SK-N-DZ (cell line): ENCODE measurements around the gene BAIAP2L2.

Experiments
- DNase-seq: peaks from one replicate; pipeline ENCODE4 v3.0.0-alpha.2; 2015; ENCODE audit warnings: low spot score

Gene BAIAP2L2

DNA sequence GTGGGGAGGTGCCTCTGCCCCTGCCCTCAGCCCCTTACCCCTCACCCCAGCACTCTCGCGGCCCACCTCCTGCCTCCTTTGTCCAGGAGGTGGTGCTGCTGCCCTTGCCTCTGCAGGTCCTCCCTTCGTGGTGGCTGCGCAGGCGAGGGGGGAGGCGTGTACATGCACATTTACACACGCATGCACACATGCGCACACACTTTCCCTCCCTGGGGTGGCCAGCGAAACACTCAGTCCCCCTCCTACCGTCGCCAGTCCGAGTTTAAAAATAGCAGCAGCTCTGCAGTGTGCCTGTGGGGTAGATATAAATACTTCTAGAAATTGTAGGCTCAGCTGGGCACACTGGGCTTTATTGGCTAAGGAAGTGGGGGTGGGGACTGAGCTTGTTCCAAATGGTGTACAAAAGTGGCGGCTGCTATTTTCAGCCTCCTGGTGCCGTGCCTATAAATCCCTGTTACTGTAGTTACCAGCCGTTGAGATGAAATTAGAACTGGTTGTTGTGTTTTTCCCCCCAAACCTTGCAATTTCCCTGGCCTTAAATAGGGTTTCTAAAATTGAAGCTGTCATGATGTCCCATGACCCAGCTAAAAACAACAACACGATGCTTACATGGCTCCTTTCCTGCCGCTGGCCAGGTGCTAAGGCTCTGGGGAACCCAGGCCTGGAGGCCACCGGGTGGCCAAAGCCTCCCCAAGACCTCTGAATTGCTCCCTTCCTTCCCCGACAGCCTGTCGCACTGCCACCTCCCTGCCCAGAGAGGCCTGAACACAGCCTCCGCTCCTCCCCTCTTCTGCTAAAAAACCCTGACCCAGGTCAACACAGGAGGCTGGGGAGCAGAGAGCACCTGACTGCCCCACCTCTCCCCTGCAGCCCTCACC, 40.9 kb downstream of the BAIAP2L2 start:
- peak; percentile 33 for DNase-seq

DNA sequence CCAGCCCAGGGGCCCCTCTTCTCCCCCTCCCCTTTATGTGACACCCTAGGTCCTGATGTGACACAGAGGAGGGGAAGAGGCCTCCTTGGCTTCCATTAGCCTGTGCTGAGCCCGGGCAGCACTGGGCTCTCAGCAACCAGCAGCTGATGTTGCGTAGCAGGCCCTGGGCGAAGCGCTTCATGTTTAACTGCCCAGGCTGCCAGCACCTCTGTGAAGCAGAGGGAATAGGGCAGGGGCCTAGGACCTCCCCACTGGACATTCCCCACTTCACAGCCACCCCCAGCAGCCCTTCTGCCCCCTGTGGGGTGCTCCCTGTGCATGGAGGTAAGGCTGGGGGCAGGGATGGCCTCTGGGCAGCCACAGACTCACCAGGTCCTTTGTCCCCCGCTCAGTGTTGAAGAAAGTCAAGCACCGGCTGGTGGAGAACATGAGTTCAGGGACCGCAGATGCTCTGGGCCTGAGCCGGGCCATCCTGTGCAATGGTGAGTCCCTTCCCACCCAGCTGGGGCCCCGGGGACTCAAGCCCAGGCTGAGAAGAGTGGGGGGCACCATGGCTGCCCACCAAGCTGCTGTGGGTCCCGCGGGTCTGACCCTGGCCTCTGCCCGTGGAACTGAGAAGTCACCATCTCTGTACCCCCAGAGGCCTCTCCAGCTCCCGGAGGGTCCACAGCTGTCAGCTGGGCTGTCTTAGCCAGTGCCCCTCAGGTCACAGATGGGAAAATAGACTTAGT, 41.7 kb downstream of the BAIAP2L2 start:
- DNase-seq: no peak

DNA sequence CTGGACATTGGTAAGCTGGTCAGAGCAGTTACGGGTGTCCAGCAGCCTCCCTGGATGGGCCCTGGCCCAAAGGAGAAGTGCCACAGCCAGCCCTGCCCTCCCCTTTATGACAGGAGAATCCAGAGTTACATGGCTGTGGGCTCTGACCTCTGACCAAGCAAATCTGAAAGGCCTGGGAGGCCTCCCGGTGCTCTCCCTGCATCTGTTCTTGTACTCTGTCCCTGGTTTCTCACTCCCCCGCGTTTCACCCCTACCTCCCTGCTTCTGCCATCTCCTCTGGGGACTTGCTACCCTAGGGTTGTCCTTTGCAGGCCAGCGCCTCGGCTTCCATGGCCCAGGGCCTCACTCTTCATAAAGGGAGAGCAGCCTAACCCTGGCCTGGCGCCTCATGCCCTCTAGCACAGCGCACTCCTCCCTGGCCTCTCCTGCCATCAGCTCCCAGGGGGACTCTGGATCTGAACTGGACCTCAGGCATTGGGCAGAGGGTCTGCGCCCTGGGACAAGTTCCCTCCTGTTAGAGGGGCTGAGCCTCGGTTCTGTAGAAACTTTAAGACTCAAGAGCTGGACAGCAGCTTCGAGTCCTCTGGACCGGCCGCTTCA, 42.6 kb downstream of the BAIAP2L2 start:
- no peak for DNase-seq

DNA sequence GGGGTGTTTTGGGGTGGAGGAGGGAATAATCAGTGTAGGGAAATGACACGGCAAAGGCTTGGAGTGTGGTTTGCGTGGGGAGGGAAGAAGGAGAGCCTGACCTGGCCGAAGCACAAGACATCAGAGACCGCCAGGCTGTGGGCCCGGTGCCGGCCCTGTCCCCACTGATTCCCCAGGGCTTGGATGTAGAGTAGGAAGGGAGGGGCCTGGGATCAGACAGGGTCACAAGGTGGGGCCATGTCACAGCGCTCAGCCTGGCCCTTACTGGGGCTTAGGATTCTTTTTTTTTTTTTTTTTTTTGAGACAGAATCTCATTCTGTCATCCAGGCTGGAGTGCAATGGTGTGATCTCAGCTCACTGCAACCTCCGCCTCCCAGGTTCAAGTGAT, 43.5 kb downstream of the BAIAP2L2 start:
- DNase-seq: no peak

DNA sequence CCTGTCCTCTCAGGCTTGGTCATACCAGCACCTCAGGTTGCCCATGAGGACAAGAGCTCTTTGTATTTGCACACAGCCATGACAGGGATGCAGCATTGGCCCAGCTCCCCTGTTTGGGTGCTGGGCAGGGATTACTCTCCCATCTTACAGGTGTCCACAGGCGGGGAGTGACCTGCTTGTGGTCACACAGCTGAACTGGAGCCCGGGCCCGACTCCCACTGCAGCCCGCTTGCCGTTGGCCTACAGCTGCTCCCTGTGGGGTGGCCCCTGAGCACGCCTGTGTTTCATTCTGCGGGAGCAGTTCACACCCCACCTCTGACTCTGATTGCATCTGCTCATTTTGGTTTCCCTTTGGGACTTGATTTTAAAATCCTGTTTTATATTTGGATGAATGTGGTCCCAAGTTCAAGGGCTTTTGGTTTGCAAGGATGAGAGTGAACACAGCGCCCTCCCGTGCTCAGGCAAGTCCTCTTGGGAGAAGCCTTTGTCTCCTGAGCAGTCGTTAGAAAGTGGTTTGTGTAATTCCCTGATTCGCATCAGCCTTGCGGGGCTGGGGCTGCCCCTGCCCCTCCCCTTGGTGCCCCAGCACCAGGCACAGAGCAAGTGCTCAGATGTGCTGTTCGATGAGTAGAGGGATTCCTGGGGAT, 44.0 kb downstream of the BAIAP2L2 start:
- DNase-seq: no peak

DNA sequence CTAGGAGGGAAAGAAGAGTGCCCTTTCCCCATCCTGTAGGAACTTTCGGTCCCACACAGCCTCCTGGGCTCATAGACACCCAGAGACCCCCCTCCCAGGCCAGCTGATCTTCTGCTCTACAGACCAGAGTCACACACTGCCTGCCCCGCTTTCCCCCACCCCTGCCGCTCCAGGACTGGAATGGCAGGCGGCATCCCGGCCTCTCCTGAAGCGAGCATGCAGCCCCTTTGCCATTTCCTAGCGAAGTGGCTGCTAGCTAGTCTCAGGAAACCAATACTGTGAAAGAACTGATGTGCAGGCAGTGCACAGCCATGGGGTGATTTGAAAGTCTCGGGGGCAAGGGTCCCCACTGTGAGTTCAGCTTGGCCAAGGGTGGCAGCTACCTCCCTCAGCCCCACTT, 44.9 kb downstream of the BAIAP2L2 start:
- DNase-seq: no peak

DNA sequence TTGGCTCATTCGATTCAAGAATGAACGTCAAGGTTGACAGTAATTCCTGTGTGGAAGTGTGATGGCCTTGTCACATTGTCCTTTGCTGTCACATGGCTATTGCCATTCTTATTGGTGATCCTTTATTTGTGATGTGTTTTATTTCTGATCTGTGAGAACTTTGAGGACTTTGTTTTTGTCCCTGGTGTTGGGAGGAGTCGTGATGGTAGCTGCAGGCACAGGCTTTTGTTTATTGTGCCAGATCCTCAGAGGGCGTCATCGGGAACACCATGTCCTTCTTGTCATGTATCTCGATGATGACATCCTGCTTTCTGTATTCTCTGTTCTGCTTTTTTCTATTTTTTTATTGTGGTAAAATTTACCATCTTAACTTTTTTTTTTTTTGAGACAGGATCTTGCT, 47.7 kb downstream of the BAIAP2L2 start:
- no peak for DNase-seq

DNA sequence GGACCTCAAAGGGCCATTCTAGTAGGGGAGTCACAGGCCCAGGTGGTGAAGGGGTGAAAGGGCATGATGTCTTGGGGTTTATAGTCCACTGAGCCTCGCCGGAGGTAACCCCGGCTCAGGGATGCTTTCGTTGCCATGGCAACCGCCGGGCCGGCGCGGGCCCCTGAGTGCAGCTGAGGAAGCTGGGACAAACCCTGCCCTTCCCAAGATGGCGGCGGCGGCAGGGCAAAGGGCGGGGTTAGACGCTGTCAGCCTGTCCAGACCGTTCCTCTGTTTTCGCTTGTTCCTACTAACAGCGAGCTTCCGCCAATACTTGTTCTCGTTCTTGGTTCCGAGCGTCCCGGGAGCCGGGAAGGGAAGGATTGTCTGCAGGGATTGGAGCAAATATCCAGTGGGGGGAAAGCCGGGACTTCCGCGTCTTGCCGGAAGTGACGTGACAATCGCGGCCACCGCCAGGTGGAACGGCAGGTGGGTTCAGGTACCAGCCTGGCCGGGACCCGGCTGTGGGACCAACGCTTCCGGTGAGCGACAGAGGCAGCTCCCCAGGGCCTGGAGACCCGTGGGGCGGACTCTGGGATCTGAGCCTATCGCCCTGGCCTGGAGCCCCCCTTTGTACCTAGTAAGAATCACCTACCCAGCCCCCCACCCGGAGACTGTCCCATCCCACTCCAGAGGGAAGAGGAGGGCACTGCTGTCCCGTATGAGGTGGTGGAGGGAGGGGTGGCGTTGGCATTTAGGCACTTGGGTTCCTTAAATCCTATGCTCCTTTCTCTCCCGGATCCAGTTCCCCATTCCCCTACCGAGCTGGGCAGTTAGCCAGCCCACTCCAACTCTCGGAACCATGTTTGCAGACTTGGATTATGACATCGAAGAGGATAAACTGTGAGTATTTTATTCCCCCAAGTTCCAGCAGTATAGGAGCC, 53.3 kb downstream of the BAIAP2L2 start, which contains the start of gene PICK1:
PICK1 (plus strand) TSS at position 436 of the 923 bp plus-strand sequence; CDS start at position 842, 406 bp downstream.
- peak; percentile 93 for DNase-seq

DNA sequence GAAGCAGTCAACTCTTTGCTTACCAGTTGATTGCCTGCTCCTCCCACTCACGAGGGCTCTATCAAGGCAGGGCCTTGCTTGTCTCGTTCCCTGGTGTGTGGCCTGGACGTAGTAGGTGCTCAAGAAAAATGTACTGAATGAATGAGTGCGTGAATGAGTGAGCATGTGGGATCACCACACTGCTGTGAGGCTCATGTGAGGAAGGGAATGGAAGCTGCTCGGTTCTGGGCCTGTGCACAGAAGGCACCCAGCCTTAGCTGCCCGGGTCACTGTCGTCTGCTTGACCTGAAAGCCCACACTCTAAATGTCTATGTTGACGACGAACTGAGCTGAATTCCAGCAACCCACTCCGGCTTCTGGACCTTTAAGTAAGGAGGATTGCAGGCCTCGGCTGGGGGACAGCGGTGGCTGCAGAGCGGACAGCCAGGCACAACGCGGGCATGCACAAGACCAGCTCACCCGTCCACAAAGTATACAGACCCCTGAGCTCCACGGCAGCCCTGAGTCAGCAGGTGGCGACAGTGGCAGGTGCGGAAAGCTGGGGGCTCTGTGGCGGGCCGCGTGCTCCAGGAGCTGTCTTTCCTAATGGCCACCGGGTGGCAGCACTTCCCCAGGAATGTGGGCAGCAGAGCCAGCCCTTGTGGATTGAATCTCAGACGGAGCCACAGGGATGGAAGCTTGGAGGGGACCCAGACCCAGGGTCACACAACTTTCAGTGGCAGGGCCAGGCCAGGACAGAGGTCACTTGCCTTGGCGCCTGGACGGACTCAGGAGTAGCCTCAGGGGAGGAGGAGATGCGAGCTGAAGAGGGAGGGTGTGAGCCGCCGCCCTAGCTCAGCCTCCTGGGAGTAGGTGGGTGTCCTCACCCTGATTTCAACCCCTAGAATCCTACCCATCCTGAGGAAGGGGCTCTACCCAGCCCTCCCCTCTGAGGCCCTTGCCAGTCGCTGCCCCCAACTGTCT, 58.3 kb downstream of the BAIAP2L2 start:
- peak; percentile 91 for DNase-seq

DNA sequence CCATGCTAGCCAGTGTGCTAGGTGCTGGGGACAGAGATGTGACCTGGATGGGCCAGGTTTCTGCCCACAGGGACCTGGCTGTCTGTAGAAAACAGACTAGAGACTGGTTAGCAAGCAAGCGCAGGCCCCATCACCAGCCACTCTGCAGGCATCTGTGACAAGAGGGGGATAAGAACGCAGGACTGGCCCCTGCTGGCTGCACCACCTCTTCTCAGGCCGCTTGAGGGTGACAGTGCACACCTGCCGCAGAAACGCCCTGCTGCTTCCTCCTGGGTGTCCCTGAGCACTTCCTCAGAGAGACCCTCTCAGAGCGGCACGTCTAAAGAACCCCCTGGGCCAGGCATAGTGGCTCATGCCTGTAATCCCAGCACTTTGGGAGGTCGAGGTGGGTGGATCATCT, 59.2 kb downstream of the BAIAP2L2 start:
- DNase-seq: no peak

DNA sequence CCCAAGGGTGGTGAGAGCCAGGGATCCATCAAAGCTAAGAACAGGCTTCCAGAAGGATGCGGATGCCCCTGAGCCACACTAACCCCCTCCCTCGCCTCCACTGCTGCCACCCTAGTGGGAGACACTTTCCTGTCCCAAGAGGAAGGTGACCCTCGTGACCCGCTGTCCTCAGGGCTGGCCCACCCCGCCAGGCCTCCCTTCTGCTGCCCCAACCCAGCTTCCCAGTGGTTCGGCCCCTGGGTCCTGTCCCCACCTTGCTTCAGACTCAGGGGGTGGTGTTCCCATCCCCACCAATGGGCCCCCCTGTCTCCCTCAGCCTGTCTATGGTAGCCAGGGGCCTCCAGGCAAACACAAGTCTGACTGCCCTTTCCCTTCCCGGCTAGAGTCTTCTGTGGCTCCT, 59.8 kb downstream of the BAIAP2L2 start:
- DNase-seq: no peak

DNA sequence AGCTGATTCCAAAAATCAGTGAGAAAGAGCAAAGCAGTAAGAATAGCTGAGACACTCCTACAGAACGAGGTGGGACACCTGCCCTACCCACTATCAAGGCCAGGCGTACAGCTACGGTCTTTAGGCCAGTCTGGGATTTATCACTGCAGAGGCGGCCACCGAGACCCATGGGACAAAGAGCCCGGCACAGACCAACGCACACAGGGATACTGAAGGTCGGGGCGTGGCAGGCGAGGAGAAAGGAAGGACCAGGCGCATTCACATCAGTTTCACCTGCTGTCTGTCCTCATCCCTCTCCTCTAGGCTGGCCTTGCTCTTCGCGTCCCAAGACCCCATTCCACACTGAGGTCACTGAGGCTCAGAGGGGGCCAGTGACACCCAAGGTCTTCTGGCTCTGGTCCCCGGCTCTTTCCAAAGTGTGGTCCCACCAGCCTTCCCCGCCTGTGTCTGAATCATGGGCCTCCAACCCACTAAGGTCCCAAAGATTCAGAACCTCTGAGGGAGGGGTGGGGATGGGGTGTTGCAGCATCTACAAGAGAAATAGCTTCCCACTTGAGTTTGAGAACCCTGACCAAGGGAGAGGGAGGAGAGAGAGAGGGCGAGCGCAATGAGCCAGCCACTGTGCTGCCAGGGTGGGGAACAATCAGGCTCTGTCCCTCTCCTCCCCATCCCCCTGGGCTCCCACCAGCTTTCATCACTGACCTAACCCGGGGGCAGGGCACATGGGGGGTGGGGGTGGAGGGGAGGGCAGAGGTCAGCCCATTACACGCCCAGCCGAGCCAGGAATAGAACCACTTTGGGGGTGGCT, 60.5 kb downstream of the BAIAP2L2 start:
- no peak for DNase-seq

DNA sequence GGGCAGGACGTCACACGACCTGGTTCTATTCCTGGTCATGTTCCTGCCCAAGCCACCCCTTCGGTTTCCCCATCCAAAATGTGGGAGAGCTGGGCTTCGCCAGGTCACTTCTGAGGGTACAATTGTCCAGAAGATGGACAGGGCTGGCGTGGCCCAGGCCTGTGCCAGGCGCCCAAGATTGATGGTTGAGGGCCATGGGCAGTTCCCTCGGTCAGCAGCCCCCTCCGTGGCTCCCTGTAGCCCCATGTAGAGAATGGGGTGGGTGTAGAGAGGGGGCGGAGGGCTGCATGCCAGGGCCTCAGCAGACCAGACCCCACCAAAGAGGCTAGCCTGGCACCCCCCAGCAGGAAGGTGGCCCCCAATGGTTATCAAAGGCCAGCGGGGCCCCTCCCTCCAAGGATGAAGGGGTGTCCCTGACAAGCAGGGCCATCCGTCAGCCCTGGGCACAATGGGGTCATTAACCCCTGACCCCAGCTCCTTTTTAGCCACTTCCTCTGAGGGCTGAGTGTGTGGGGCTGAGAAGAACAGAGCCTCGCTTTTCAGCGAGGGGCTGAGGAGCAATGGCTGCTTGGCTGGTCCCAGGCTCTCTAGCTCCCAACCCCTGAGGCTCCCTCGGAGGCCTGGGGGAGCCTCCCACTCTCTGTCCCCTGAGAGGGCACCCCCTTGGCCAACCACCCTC, 64.3 kb downstream of the BAIAP2L2 start:
- DNase-seq: no peak

DNA sequence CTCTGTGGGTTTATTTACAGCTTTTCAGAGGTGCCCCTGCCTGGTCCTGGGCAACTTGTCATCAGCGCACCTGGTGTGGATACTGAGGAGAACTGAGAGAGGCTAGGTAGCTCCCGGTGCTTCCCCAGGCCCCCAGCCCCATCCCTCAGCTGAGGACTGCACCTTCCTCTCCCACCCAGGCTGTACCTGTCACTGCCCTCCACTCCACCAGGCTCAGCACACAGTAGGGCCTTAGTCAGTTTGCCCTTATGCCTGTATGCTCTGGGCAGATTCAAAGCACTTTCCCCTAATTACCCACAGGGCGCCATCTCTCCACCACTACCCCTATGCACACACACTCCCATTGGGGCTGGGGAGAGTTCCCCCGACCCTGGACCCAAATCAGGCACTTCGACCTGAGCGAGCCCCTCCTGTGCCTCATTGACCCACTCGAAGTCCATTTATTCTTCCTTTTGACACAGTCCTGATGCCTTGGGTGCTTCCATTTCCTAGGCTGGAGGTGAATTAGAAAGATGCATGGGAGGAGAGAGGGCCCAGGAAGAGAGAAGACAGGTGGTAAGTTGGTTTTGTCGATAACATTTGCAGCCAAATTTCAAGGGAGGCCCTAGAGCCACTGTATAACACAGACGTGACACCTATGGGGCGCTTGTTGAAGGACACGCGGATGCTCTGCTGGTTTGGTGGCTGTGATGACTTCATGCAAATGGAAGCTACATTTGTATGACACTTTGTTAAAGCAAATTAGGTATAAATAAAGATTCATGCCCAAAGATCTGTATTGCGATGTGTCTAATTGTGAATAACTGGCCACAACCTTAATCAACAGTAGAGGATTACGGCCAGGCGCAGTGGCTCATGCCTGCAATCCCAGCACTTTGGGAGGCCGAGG, 67.1 kb downstream of the BAIAP2L2 start:
- DNase-seq: no peak

DNA sequence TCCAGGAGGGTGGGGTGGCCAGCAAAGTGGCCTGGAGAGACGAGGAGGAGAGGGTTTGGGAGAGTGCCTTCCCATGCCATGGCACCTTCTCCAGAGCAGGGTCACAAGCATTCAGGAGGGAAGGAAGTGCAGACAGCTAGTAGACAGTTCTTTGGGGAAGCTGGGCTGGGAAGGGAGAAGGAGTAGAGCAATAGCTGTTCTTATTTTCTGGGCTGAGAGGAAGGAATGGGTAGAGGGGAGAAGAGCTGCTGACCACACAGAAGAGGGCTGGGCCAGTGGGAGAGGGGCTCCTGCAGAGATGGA, 68.0 kb downstream of the BAIAP2L2 start:
- no peak for DNase-seq

DNA sequence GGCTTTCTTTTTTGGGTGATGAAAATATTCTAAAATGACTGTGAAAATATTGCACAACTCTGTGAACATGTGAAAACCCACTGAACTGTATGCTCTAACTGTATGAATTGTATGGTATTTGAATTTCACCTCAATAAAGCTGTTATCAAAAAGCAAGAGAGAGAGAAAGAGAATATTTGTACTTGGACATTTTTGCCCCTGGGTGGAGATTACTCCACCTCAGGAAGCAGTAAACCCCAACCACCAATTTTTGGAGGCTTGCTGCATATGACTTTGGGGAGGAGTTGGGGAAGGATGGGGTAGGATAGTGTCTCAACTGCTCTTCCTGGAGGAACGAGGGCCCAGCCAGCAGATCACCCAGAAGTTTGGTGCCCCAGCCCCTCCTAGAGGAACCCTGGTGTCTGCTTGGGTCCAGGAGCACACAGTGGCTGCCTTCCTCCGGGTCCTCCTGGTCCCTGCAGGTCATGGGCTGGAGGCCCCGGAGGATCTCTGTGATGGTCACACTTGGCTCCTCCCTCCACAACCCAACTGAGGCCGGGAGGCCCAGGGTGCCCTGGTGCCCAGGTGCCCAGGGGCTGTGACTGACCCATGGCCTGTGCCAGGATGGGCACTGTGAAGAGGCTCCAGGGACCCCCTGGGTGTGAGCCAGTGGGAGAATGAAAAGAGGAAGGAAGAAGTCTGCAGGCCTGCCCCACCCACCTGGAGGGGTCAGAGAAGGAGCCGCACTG, 68.6 kb downstream of the BAIAP2L2 start:
- DNase-seq: no peak
